ENCODE measurements around the gene KRTAP10-1.
"Not testable (repeated sequence)": the region's sequence is repeated elsewhere in the genome, so short reads cannot be mapped to it uniquely, and the experiment has no call there.

The KRTAP10-1 gene

DNA sequence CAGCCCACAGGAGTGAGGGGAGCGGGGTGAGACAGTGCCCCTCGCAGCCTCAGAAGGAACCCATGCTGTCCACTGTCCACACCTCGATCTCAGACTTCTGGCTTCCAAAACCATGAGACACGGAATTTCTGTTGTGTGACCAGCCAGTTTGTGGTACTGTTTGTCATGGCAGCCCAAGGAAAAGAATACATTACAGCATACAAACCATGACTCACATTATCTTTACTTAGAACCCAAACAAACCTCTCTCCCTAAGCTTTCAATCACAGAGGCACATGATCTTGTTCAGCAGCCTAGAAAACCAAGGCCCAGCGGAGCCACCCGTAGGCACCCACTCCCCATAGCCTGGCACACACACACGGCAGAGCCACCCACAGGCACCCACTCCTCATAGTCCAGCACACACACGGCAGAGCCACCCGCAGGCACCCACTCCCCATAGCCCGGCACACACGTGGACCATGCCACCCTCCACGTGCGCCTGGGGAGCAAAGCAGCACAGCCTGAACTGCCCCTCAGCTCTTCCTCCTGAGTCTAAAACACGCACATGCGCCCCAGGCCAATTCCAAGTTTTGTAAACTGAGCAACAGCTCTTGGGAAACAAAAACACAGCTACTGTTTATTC lies 33.1 kb upstream of the KRTAP10-1 start:
- DNase-seq, result peak in 3 of 42 donors; percentile 20 to 34 (median 27)
- intact Hi-C loops (cut with DNase I), result no loop called here

DNA sequence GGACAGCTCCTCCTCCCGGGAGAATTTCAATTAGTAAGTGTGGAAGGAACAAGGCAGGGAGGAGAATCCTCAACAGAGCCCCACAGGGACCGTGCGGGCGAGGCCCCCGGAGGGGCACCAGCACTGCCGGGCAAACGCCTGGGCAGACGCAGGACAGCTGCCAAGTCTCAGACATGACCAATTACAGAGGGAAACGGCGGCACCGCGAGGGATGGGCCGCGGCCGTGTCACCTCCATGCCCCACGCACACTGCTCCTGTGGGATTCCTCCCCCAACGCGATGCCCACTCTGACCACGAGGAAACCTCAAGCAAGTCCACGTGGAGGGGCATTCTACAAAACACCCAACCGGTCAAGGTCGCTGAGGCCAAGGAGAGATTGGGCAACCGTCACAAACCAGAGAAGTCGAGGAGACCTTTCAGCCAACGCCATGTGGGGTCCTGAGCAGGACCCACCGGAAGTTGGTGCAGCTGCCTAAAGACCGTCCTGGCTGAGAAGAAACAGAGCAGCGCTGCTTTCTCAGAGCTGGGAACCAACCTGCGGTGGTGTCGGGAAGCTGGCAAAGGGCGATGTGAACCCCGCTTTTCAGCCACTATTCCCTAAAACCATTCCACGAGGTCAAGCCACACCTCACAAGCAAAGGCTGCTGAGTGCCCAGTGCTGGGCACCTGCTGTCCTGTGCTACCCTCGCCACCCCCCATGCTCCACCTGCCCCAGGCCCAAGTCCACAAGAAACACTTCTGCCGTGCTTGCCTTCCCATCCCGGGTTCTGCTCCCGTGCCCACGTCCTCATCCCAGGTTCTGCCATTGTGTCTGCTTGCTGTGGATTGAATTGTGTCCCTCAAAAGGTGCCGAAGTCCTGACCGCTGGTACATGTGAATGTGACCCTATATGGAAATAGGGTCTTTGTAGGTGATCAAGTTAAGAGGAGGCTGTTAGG lies 32.1 kb upstream of the KRTAP10-1 start:
- intact Hi-C loops (cut with DNase I), result no loop called here
- DNase-seq, result peak in 3 of 42 donors; percentile 19 to 33 (median 30)

DNA sequence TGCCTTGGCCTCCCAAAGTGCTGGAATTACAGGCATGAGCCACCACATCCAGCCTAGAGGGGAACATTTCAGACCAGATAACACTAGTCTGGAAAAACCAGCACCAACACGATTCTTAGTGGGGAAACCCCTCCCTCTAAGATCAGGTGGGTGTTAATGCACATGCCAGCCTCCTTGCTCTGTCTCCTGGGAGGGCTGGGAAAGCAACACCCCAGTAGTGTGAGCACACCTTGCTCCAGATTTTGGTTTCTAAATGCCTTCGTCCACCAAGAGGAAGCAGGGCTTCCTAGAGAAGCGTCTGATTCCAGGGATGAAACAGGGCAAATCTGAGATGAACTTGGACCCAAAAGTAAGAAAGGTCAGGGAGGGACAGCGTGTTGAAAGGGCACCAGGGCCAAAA lies 31.3 kb upstream of the KRTAP10-1 start:
- DNase-seq, result peak in 2 of 42 donors; percentile 13 to 17
- intact Hi-C loops (cut with DNase I), result no loop called here

GRCh38 chr21:44569861-44570517 lies 30.0 kb upstream of the KRTAP10-1 start:
- intact Hi-C loops (cut with DNase I), result no loop called here
- DNase-seq, result peak in 3 of 42 donors; percentile 8 to 30 (median 10)

DNA sequence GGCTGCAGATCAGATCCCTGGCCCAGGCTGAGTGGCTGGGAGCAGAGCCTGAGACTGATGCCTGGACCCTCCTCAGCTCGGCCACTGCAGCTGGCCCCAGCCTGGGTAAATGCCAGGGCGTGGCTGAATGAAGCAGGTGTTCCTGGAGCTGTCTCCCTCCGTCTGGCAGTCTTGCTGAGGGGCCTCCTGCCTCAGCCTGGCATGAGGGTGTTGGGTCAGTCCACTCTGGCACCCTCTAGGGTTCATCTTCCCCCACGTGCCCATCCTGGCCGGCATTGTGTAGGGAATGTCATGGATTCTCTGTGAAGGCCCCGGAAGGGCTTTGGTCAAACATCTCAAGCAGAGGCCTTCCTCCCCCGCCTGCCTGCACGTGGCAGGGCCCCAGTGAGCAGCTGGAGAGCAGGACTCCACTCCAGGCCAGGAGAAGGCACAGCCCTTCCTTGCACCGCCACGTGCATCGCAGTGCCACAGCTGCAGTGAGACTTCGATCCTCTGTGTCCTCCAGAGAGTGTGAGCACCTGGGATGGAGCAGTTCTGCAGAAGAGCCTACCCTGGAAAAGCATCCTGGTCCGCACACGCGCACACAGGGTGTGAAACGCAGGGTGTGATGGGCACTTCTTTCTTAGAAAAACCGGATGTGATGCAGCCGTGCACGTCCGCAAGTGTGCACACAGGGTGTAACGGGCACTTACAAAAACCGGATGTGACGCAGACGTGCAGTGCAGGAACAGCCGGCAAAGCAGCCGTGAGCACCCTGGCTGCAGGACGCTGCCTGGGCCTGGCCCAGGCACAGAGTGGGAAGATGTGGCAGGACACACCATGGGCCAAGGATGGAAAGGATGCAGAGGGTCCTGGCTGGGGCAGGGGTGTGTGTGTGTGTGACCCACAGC lies 28.9 kb upstream of the KRTAP10-1 start:
- DNase-seq, result peak in 3 of 42 donors; percentile 19 to 31 (median 30)
- intact Hi-C loops (cut with DNase I), result no loop called here

GRCh38 chr21:44568261-44568660 lies 28.3 kb upstream of the KRTAP10-1 start:
- intact Hi-C loops (cut with DNase I), result no loop called here
- peak in 3 of 42 donors; percentile 16 to 30 (median 18) for DNase-seq

DNA sequence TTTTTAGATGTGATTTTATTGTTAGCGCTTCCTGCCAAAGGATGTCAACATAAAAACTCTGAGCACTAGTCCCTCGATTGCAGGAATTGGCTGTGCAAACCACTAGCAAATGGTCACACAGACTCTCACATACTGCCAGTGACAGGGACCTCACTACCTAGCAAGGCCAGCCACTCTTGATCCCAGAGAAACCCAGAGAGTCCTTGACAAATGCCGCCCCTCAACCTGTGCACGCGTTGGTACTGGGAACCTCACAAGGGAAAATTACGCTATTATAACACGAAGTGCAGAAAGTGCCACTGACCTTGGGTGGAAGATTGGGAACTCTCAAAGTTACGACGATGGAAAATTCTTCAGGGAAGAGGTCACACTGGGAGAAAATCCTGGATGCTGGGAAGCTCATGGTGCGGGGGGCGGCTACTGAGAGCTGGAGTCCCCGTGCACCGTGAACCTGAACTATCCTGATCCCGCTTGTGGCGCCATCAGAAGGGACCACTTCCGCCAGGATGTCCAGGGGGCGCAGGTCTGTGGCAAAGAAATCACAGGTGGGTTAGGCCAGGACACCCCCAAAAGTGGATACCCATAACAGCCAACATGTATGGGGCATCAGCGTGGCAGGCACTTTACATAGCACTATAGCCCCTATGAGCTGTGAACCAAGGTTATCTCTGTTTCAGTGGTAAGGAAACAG lies 27.6 kb upstream of the KRTAP10-1 start:
- intact Hi-C loops (cut with DNase I), result no loop called here
- DNase-seq, result peak in 2 of 42 donors; percentile 14 to 27

DNA sequence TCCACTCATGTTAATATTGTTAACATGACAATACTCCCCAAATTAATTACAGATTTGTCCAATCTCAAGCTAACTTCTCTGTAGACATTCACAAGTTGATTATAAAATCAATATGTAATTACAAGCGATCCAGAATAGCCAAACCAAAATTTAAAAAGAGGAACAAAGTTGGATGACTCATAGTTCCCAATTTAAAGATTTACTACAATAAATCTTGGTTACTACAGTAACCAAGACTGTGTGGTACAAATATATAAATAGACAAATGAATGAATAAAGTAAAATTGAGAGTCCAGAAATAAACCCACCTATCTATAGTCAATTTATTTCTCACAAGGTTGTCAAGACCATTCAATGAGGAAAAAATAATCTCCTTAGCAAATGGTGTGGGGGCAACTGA lies 26.4 kb upstream of the KRTAP10-1 start:
- DNase-seq, result no peak
- intact Hi-C loops (cut with DNase I), result no loop called here

GRCh38 chr21:44564886-44565598 lies 25.0 kb upstream of the KRTAP10-1 start:
- intact Hi-C loops (cut with DNase I), result no loop called here
- no peak for DNase-seq

- intact Hi-C loops (cut with DNase I), result no loop called here
Measured at GRCh38 chr21:44564099-44564498, 24.1 kb upstream of the KRTAP10-1 start.

GRCh38 chr21:44558695-44559094 lies 18.7 kb upstream of the KRTAP10-1 start, which contains the start of gene KRTAP10-3:
Gene KRTAP10-3, minus strand, starts transcription at chr21:44558795. Its CDS starts 80 bp downstream, at chr21:44558715.
- intact Hi-C loops (cut with DNase I), result no loop called here
- DNase-seq, result no peak

More at GRCh38 chr21:44564099-44564498, 24.1 kb upstream of the KRTAP10-1 start:
- DNase-seq, result no peak

- DNase-seq; intact Hi-C loops (cut with DNase I): not testable (repeated sequence)
Measured at GRCh38 chr21:44558329-44558675, 18.3 kb upstream of the KRTAP10-1 start.

GRCh38 chr21:44557491-44558328 lies 17.7 kb upstream of the KRTAP10-1 start:
- intact Hi-C loops (cut with DNase I), result no loop called here
- peak in 4 of 42 donors; percentile 12 to 33 (median 26) for DNase-seq

- intact Hi-C loops (cut with DNase I), result no loop called here
- DNase-seq, result peak in 2 of 42 donors; percentile 9 to 25
Measured at GRCh38 chr21:44556879-44557278, 16.9 kb upstream of the KRTAP10-1 start.

DNA sequence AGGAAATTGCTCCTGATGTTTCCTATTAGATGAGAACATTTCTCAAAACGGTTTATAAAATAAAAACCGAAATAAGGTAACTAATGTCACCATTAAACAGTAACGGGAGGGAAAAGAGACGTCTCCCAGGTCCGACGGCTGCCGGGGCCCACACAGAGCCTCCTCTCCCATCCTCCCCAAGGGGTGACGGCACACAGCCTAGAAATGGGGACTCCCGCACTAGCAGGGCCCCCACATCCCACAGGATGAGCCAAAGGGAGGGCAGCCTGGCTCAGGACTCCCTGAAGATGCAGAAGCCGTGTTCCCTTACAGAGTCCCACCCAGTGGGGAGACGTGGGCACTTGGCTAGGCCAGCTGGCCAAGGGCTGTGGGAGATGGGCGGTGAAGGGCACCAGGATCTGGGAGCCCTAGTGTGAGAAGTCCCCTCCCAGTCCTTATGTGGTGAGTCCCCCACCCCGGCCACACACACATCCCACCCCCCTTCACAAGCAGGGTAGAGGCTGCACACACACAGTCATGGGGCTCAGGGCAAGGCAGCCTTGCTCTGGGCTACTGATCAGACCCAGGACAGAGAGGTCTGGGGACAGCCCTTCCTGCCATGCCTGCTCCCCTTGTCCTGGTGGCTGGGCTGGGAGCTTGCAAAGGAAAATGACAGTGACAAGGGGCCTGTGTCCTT lies 15.3 kb upstream of the KRTAP10-1 start:
- peak in 6 of 42 donors; percentile 1 to 26 (median 9) for DNase-seq

DNA sequence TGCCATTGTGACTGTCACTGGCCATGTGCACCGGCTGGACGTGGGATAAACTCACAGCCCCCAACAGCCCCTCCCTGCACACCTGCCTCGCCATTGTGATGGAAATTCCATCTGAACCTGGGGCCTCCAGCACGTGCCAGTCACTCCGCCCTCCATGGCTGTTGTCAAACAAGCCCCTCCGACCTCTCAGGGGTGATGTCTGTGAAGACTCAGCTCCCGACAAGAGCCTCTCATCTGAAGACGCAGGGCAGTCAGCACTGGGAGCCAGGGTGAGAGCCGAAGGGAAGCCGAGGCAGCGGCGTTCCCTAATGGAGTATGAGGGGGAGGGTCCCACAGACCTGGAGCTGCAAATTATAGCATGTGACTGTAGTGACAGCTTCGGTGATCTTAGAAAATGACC lies 12.7 kb upstream of the KRTAP10-1 start:
- peak in 6 of 42 donors; percentile 3 to 33 (median 10) for DNase-seq
- intact Hi-C loops (cut with DNase I), result no loop called here

More for the DNA sequence above, 15.3 kb upstream of the KRTAP10-1 start:
- intact Hi-C loops (cut with DNase I), result no loop called here

Measured in head of caudate nucleus (tissue), 42 donors.